HG02588 (cell line): ENCODE results near the gene SLAIN2.
"Not testable (repeated sequence)": the region's sequence is repeated elsewhere in the genome, so short reads cannot be mapped to it uniquely, and the experiment has no call there.

Experiments
- ATAC-seq: cut with Tn5 transposase; IDR thresholded peaks from one replicate; pipeline ENCODE4 v1.9.1; 2021; ENCODE audit warnings: mild to moderate bottlenecking, moderate library complexity; ENCODE audit not compliant: unreplicated experiment

SLAIN2 gene

GRCh38 chr4:48436318-48436717, 95.0 kb downstream of the SLAIN2 start:
- no peak for ATAC-seq

GRCh38 chr4:48439988-48440387, 98.7 kb downstream of the SLAIN2 start:
- ATAC-seq, result no peak

- ATAC-seq, result not testable (repeated sequence)
Observed at GRCh38 chr4:48440914-48441313, 99.6 kb downstream of the SLAIN2 start.

GRCh38 chr4:48445704-48446103, 104.4 kb downstream of the SLAIN2 start:
- ATAC-seq, result no peak

- ATAC-seq, result no peak
Observed at GRCh38 chr4:48446642-48447041, 105.3 kb downstream of the SLAIN2 start.

GRCh38 chr4:48449151-48449550, 107.8 kb downstream of the SLAIN2 start:
- no peak for ATAC-seq

- ATAC-seq, result no peak
Observed at GRCh38 chr4:48450740-48451139, 109.4 kb downstream of the SLAIN2 start.

- not testable (repeated sequence) for ATAC-seq
Observed at GRCh38 chr4:48451656-48452055, 110.3 kb downstream of the SLAIN2 start.

GRCh38 chr4:48454591-48454990, 113.3 kb downstream of the SLAIN2 start:
- no peak for ATAC-seq

- no peak for ATAC-seq
Observed at GRCh38 chr4:48461000-48461399, 119.7 kb downstream of the SLAIN2 start.

GRCh38 chr4:48462363-48462762, 121.0 kb downstream of the SLAIN2 start:
- ATAC-seq, result no peak

- no peak for ATAC-seq
Observed at GRCh38 chr4:48467442-48467841, 126.1 kb downstream of the SLAIN2 start.

- ATAC-seq, result no peak
Observed at GRCh38 chr4:48467891-48468290, 126.6 kb downstream of the SLAIN2 start.

- no peak for ATAC-seq
Observed at GRCh38 chr4:48470137-48470536, 128.8 kb downstream of the SLAIN2 start.

GRCh38 chr4:48470570-48470969, 129.2 kb downstream of the SLAIN2 start:
- no peak for ATAC-seq

- ATAC-seq, result no peak
Observed at GRCh38 chr4:48472794-48473193, 131.5 kb downstream of the SLAIN2 start.

GRCh38 chr4:48475770-48476169, 134.4 kb downstream of the SLAIN2 start:
- no peak for ATAC-seq
